GM19397 (cell line): Measurements from ENCODE around the gene HECTD4.

Experiments
- ATAC-seq: cut with Tn5 transposase; IDR thresholded peaks from one replicate; pipeline ENCODE4 v1.9.1; 2021; ENCODE audit warnings: mild to moderate bottlenecking, moderate library complexity; ENCODE audit not compliant: unreplicated experiment

Gene HECTD4

DNA sequence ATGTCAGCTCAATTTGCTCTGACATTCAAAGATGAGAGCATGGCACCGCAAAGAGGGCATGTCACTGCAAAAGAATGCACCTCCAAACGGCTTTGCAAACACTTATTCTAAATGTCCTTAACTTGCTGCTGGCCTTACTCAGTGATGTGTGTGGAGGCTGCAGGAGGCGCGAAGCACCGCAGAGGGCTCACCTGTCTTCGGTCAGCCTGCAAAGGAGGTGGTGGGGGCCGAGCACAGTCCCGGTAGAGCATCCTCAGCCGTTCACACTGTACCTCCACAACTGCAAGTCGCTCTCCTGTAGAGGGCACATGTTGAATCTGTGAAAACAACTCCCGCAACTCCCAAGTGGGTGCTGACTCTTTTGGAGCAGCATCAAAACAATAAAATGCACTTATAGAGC, 163.0 kb downstream of the HECTD4 start:
- no peak for ATAC-seq

GRCh38 chr12:112218150-112218549, 164.1 kb downstream of the HECTD4 start:
- no peak for ATAC-seq

DNA sequence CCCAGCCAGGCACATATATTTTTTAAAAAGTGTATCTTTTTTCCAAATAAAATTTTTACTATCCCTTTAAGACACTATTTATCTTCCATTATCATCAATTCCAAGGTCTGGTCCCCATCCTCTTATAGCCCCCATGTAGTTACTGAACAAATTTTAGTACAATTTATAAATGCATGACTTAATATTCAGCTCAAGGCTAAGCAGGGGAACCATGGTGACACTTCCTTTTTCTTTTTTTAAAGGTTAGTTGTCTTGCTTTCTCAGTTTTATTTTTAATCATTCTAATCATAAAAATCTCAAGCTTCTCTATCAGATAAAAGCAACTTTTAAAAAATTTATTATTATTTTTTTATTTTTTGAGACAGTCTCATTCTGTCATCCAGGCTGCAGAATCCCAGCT, 164.6 kb downstream of the HECTD4 start:
- no peak for ATAC-seq

DNA sequence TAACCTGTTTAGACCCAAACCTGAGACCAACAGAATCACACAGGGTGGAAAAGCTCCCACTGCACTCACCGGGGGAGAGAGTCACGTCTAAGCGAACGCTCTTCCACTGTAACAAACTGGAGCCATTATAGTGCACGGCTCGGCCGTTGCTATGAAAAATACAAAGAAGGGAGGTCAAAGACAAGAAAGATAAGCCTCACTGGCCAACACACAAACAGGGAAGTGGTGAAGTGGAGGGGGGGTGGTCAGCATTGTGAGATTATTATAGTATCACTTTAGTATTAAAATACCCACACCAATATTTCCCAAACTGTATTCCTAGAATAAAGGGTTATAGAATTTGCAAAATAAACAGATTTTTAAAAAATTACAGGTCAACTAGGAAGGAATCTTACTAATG, 166.0 kb downstream of the HECTD4 start:
- ATAC-seq: no peak

DNA sequence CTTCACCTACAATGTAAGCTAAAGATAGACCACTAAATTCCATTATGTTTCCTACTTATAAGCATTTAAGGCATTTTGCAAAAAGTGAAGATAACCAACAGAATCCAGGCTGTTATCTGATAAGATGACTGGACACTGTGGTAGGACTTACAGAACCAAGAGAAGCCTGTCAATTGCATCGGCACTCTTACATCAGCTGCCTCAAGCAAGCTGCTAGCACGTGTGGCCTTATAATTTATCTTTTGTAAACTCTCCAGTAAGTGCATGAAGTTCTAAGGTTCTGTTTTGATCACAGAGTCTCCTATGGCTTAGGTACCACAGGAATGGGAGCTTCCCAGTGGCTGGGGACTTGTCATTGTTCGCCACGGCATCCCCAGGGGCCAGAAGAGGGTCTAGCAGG, 168.2 kb downstream of the HECTD4 start:
- ATAC-seq: no peak

- no peak for ATAC-seq
Observed at GRCh38 chr12:112208301-112208910, 173.8 kb downstream of the HECTD4 start.

DNA sequence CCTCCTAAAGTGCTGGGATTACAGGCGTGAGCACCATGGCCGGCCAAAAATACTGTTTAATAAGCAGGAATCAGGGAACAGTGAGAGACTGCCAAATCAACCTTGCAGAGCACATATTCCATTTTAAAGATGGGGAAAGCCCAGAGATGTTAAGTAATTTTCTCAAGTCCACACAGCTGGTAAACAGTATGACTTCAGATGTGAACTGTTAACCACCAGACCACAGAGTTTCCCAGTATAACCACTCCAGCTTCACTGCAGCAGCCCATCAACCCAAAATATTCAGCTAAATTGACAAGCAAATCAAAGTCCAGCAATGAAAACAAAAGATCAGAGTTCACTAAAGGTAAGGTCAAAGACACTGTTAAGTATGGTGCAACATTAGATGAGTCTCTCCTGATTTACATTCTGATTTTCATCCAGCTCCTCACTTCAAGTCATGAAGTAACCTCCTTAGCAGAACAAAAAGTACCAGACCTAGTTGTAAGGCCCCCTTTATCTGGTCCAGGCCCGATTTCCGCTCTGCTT, 174.8 kb downstream of the HECTD4 start:
- ATAC-seq: no peak

GRCh38 chr12:112206944-112207343, 175.3 kb downstream of the HECTD4 start:
- ATAC-seq: no peak

- no peak for ATAC-seq
Observed at GRCh38 chr12:112199136-112199535, 183.1 kb downstream of the HECTD4 start.

- no peak for ATAC-seq
Observed at GRCh38 chr12:112198120-112198733, 184.0 kb downstream of the HECTD4 start.

- no peak for ATAC-seq
Observed at GRCh38 chr12:112196196-112196875, 185.9 kb downstream of the HECTD4 start.

- ATAC-seq: no peak
Observed at GRCh38 chr12:112194601-112195247, 187.5 kb downstream of the HECTD4 start.

GRCh38 chr12:112192475-112192874, 189.8 kb downstream of the HECTD4 start:
- no peak for ATAC-seq

- ATAC-seq: no peak
Observed at GRCh38 chr12:112191840-112192321, 190.3 kb downstream of the HECTD4 start.

- no peak for ATAC-seq
Observed at GRCh38 chr12:112191201-112191600, 191.0 kb downstream of the HECTD4 start.

- ATAC-seq: no peak
Observed at GRCh38 chr12:112190231-112191025, 191.8 kb downstream of the HECTD4 start.

DNA sequence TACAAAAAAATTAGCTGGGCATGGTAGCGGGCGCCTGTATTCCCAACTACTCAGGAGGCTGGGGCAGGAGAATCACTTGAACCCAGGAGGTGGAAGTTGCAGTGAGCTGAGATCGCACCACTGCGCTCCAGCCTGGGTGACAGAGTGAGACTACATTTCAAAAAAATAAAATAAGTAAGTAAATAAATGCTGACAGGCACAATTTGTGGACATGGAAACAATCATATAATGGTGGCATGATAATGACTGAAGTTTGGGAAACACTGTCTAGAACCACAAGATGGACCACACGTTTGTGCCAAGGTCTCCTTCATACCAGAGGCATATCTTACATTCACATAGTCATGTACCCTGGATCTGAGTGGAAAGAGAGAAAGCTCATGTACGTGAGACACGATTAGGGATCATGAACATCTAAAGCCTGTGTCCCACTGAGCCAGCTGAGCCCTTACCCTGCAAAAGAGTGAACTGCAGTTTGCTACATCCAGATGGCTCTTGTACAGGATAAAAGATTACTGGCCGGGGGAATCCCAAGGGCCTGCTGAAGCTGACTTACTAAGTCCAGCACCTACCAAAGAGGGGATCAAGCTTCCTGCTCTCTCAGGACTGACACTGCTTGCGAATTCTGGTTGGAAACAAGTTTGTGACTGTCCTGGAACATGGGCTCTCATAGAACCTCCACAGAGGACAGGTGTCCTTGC, 194.0 kb downstream of the HECTD4 start:
- no peak for ATAC-seq

GRCh38 chr12:112185093-112185923, 196.9 kb downstream of the HECTD4 start:
- no peak for ATAC-seq
